ENCODE data around the gene SLC35F3. TPM values are rescaled to one million over a fixed set of nuclear protein-coding genes. Genes with fewer than 3 reads are reported as not detected.

Gene SLC35F3
- total RNA-seq, 1 donor from 2014 or later = not detected

- no peaks in the 10 kb centered on the region for H3K36me3 Mint-ChIP-seq (ENCODE audit: low read depth)
- ChIA-PET CTCF (no interaction called here), POLR2A (no interaction called here)
- intact Hi-C loops (cut with micrococcal nuclease) = no loop called here
- H3K27ac Mint-ChIP-seq = no peak overlapping the region
- peaks cover 6% of the 10 kb centered on the region for H3K27me3 Mint-ChIP-seq
- peaks cover 3% of the 10 kb centered on the region for H3K9me3 Mint-ChIP-seq
- DNase-seq (no peak), ATAC-seq (ENCODE audit: low read depth) (no peak)
- no peaks in the 10 kb centered on the region for H3K4me1 Mint-ChIP-seq
- no peak for TF ChIP-seq CTCF (IDR thresholded peaks at IDR 0.05)
- H3K4me3 Mint-ChIP-seq = no peak overlapping the region
Observed at GRCh38 chr1:234094172-234094571, 189.7 kb downstream of the SLC35F3 start.

- Mint-ChIP-seq H3K36me3 (ENCODE audit: low read depth) (no peaks in the 10 kb centered on the region), H3K27me3 (peaks cover 6% of the 10 kb centered on the region), H3K9me3 (no peaks in the 10 kb centered on the region), H3K4me3 (no peak overlapping the region), H3K4me1 (no peaks in the 10 kb centered on the region), H3K27ac (no peak overlapping the region)
- intact Hi-C loops (cut with micrococcal nuclease) = no loop called here
- DNase-seq (no peak), ATAC-seq (ENCODE audit: low read depth) (no peak)
- TF ChIP-seq CTCF (IDR thresholded peaks at IDR 0.05) = no peak
- ChIA-PET POLR2A (no interaction called here), CTCF (no interaction called here)
Observed at GRCh38 chr1:234096161-234096770, 191.8 kb downstream of the SLC35F3 start.

- ATAC-seq (ENCODE audit: low read depth) (no peak), DNase-seq (no peak)
- Mint-ChIP-seq H3K36me3 (ENCODE audit: low read depth) (no peaks in the 10 kb centered on the region), H3K27me3 (peaks cover 16% of the 10 kb centered on the region), H3K4me3 (no peak overlapping the region), H3K9me3 (no peaks in the 10 kb centered on the region), H3K4me1 (no peaks in the 10 kb centered on the region), H3K27ac (no peak overlapping the region)
- intact Hi-C loops (cut with micrococcal nuclease) = no loop called here
- ChIA-PET CTCF (no interaction called here), POLR2A (no interaction called here)
- no peak for TF ChIP-seq CTCF (IDR thresholded peaks at IDR 0.05)
Observed at GRCh38 chr1:234102583-234102982, 198.1 kb downstream of the SLC35F3 start.

- Mint-ChIP-seq H3K4me3 (no peak overlapping the region), H3K36me3 (ENCODE audit: low read depth) (no peaks in the 10 kb centered on the region), H3K9me3 (no peaks in the 10 kb centered on the region), H3K27ac (no peak overlapping the region), H3K27me3 (peaks cover 16% of the 10 kb centered on the region), H3K4me1 (no peaks in the 10 kb centered on the region)
- TF ChIP-seq CTCF (IDR thresholded peaks at IDR 0.05) = no peak
- POLR2A ChIA-PET = no interaction called here
- no peak for DNase-seq
- intact Hi-C loops (cut with micrococcal nuclease) = no loop called here
- CTCF ChIA-PET = no interaction called here
- no peak for ATAC-seq (ENCODE audit: low read depth)
Observed at GRCh38 chr1:234103198-234103597, 198.7 kb downstream of the SLC35F3 start.

- ChIA-PET POLR2A (no interaction called here), CTCF (no interaction called here)
- Mint-ChIP-seq H3K4me3 (no peak overlapping the region), H3K4me1 (no peaks in the 10 kb centered on the region), H3K36me3 (ENCODE audit: low read depth) (no peaks in the 10 kb centered on the region), H3K27me3 (peaks cover 16% of the 10 kb centered on the region), H3K27ac (no peak overlapping the region), H3K9me3 (no peaks in the 10 kb centered on the region)
- no peak for TF ChIP-seq CTCF (IDR thresholded peaks at IDR 0.05)
- intact Hi-C loops (cut with micrococcal nuclease) = no loop called here
- DNase-seq (no peak), ATAC-seq (ENCODE audit: low read depth) (no peak)
Observed at GRCh38 chr1:234106032-234106431, 201.6 kb downstream of the SLC35F3 start.
